DND-41 (cell line): ENCODE results near the gene CCDC159.

Experiments
- CTCF ChIP-seq: IDR thresholded peaks from 2 replicates; pipeline ENCODE4 v1.5.1; 2012; ENCODE audit warnings: borderline replicate concordance, low read length, moderate library complexity, mild to moderate bottlenecking; ENCODE audit not compliant: poor library complexity, severe bottlenecking; ENCODE audit errors: extremely low read depth
- EZH2 ChIP-seq: IDR thresholded peaks from 3 replicates; pipeline ENCODE4 v1.6.1; 2012; ENCODE audit warnings: borderline replicate concordance, low read depth, mild to moderate bottlenecking, moderate library complexity, low read length, inconsistent platforms; ENCODE audit not compliant: severe bottlenecking

- TF ChIP-seq CTCF (no peak), EZH2 (no peak)
Observed at GRCh38 chr19:11370744-11371143, 24.4 kb downstream of the CCDC159 start.
